Stimulated activated CD4-positive, alpha-beta T cell treated with anti-CD3 and anti-CD28 coated beads, Interleukin-12 subunit alpha, Interleukin-12 subunit beta, amount 100 ng/mL, for 24 hours (primary cell): ENCODE measurements around the gene C20orf141.
"Not testable (repeated sequence)": the region's sequence is repeated elsewhere in the genome, so short reads cannot be mapped to it uniquely, and the experiment has no call there.

Experiments used
- DNase-seq, 2 experiments: peaks; one replicate each; pipeline ENCODE4 v3.0.0-alpha.2; 2020; ENCODE audit warnings: low read depth in 2 of 2

The C20orf141 gene

GRCh38 chr20:2799688-2800520 is 14.9 kb upstream of the C20orf141 start:
- no peak for DNase-seq

DNA sequence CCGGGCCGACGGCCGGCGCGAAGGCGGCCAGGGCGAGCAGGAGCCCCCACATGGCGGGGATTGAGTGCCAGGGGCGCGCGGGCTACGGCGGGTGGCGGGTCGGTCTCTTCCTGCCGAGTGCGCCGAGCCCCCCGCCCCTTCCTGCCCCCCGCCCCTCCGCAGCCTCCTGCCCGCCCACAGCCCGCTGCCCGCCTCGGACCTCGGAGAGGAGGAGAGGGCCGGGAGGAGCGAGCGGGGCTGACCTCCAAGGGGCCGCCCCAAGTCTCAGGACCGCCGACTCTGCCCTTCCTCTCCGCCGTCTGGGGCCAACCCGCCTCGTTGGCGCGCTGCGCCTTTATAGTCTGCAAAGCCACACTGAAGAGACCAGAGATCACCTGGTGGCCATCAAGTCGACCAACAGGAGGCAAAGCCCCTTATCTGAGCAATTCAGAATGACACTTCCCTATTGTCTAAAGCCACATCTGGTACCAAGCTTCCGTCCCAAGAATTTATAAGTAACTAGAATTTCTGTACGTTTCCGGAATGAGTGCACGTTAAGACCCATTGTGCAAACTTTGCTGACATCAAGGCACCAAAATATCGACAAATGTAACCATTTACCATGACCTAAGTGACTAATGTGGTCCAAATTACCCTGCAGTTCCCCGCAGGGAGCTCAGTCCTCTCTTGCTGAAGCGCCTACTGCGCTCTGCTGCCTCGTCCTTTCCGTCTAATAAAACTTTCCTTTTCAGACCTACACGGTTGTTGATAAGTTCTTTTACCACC is 14.1 kb upstream of the C20orf141 start, which contains the start of gene CPXM1:
Gene CPXM1 (minus strand): TSS at position 107 of the 765 bp plus-strand sequence. CDS start 55 bp downstream, at position 52.
- no peak for DNase-seq

- DNase-seq = no peak
These were observed 13.5 kb upstream of the C20orf141 start for GRCh38 chr20:2801286-2801728.

DNA sequence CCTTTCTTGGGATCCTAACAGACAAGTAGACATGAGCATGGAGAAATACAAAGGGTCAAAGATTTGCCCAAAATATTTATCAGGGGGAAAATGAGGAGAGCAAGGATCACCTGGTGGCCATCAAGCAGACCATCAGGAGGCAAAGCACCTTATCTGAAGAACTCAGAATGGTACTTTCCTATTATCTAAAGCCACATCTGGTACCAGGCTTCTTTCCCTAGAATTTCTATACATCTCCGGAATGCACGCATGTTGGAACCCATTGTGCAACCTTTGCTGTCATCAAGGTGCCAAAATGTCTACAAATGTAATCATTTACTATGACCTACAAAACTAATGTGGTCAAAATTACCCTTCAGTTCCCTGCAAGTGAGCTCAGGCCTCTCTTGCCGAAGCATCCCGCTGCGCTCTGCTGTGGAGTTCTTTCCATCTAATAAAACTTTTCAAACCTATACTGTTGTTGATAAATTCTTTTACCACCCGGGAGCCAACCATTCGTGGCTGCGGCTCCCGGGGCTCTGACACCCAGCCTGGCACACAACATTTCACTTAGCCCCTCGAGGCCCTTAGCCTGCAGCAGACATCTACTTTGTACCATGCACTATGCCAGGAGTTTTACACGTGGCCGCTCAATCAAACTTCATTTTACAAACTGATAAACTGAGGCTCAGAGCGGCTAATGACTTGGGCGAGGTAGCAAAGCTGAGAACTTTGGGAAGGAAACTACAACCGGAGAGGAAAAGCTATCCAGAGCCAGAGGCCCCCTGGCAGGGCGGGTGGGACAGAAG is 10.6 kb upstream of the C20orf141 start:
- DNase-seq = no peak

- DNase-seq = no peak
These were observed 9.7 kb upstream of the C20orf141 start for GRCh38 chr20:2804852-2805688.

- no peak for DNase-seq
These were observed 9.0 kb upstream of the C20orf141 start for GRCh38 chr20:2805689-2806350.

- no peak for DNase-seq
These were observed 8.5 kb upstream of the C20orf141 start for GRCh38 chr20:2806351-2806701.

- DNase-seq = no peak
These were observed 7.8 kb upstream of the C20orf141 start for GRCh38 chr20:2807019-2807418.

GRCh38 chr20:2807929-2808328 is 6.9 kb upstream of the C20orf141 start:
- DNase-seq = not testable (repeated sequence)

- DNase-seq = no peak
These were observed 5.1 kb upstream of the C20orf141 start for GRCh38 chr20:2809690-2810089.

DNA sequence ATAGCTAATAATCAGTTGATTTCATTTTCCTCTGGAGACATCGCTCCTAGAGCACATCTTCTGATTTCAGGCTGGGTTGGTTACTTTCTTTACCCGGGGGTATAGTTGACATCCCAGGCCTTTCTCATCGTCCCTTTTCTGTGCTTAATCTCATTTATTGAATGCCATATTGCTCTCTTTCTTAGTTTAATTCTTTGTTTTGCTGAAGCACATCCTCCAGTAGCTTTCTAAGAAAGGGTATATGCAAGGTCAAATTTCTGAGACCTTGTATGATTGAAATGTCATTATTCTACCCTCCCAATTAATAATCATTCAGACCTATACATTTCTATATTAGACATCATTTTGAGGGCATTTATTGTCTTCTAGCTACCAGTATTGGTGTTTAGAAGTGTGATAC is 2.6 kb upstream of the C20orf141 start:
- no peak for DNase-seq

- DNase-seq = no peak
These were observed 711 bp upstream of the C20orf141 start for GRCh38 chr20:2814076-2814475.

DNA sequence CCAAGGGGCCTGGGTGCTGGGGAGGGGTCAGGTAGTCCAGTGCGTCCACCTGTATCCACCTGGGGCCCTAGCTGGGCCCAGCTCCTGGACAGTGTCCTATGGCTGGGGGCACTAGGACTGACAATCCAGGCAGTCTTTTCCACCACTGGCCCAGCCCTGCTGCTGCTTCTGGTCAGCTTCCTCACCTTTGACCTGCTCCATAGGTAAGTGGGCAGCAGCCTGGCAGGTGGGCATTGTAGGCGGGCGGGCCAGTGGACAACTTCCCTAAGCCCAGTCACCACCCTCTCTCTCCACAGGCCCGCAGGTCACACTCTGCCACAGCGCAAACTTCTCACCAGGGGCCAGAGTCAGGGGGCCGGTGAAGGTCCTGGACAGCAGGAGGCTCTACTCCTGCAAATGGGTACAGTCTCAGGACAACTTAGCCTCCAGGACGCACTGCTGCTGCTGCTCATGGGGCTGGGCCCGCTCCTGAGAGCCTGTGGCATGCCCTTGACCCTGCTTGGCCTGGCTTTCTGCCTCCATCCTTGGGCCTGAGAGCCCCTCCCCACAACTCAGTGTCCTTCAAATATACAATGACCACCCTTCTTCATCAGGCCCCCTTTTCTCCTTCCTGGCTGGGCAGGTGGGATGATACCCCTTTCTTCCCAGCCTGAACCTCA is 584 bp downstream of the C20orf141 start:
- DNase-seq = no peak

GRCh38 chr20:2816030-2816582 is 1.3 kb downstream of the C20orf141 start, which contains the start of gene TMEM239:
TSS of gene TMEM239 (plus strand) at chr20:2816364. CDS start at chr20:2816555, 191 bp downstream.
- DNase-seq = no peak

GRCh38 chr20:2816583-2817340 is 2.0 kb downstream of the C20orf141 start:
- no peak for DNase-seq

- DNase-seq = no peak
These were observed 2.5 kb downstream of the C20orf141 start for GRCh38 chr20:2817341-2817726.

DNA sequence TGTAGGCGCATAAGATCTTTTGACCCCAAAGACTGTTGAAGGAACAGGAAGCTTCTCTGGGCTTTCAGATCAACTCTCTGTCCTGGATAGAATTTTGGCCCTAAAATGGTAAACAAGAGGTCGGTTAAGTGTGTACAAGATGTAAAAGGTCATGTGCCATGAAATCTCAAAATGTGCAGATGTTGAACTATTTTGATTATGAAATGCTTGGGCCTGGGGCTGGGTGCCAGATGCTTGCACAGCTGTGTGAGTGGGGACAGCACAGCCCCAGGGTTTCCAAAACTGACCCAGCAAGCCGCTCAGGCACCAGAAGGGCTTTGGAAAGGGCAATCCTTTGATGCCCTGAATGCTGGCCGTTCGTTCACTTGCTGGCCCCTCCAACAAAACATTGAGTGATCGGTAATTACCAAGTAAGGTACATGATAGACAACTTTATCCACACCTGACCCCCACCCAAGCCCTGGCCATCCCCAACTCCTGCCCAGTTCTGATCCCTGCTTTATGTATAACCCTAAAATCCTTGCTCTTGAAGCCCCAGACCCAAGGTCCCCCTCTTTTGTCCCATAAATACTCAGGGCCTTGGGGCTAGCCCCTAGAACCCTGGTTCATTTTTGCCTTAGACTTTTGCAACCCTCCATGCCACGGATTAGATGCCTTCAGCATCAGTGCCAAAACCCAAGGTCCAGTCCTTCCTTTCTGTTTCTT is 3.3 kb downstream of the C20orf141 start:
- no peak for DNase-seq
